Adipocyte (in vitro differentiated cells): ENCODE data around the gene RSPH1.

Experiments used
- DNase-seq: peaks from one replicate; pipeline ENCODE4 v3.0.0-alpha.2; 2015; ENCODE audit warnings: low read depth
- H3K27me3 ChIP-seq: replicated peaks from 2 replicates; pipeline ENCODE4 v1.7.0; 2013; ENCODE audit warnings: mild to moderate bottlenecking, low read length, moderate library complexity; ENCODE audit not compliant: control insufficient read depth, insufficient read depth
- H3K36me3 ChIP-seq: 2 replicates; pipeline ENCODE4 v1.7.0; 2013; ENCODE audit warnings: low read length, mild to moderate bottlenecking, moderate library complexity; ENCODE audit not compliant: control insufficient read depth, insufficient read depth, severe bottlenecking
- H3K4me1 ChIP-seq: 2 replicates; pipeline ENCODE4 v1.7.0; 2013; ENCODE audit warnings: mild to moderate bottlenecking, low read length, moderate library complexity; ENCODE audit not compliant: control insufficient read depth, insufficient read depth
- H3K4me3 ChIP-seq: 2 replicates; pipeline ENCODE4 v1.7.0; 2013; ENCODE audit warnings: mild to moderate bottlenecking, low read length, moderate library complexity
- H3K9ac ChIP-seq: 2 replicates; pipeline ENCODE4 v1.7.0; 2013; ENCODE audit warnings: mild to moderate bottlenecking, low read length, moderate library complexity
- H3K9me3 ChIP-seq: 2 replicates; pipeline ENCODE4 v1.7.0; 2013; ENCODE audit warnings: mild to moderate bottlenecking, low read length, moderate library complexity; ENCODE audit not compliant: control insufficient read depth

RSPH1 gene

GRCh38 chr21:42530167-42530518 lies 34.1 kb upstream of the RSPH1 start:
- no peak overlapping the region for H3K4me3 ChIP-seq
- no peaks in the 10 kb centered on the region for H3K9me3 ChIP-seq
- H3K36me3 ChIP-seq = peaks cover 4% of the 10 kb centered on the region
- no peak for DNase-seq
- peaks cover 5% of the 10 kb centered on the region for H3K4me1 ChIP-seq
- peaks cover 10% of the 10 kb centered on the region for H3K27me3 ChIP-seq
- H3K9ac ChIP-seq = no peak overlapping the region

GRCh38 chr21:42527489-42528158 lies 31.6 kb upstream of the RSPH1 start:
- H3K9ac ChIP-seq = no peak overlapping the region
- DNase-seq = no peak
- H3K27me3 ChIP-seq = no peaks in the 10 kb centered on the region
- no peaks in the 10 kb centered on the region for H3K36me3 ChIP-seq
- H3K4me3 ChIP-seq = no peak overlapping the region
- H3K9me3 ChIP-seq = no peaks in the 10 kb centered on the region
- H3K4me1 ChIP-seq = peaks cover 17% of the 10 kb centered on the region

- no peak overlapping the region for H3K4me3 ChIP-seq
- H3K9me3 ChIP-seq = no peaks in the 10 kb centered on the region
- H3K9ac ChIP-seq = no peak overlapping the region
- H3K27me3 ChIP-seq = no peaks in the 10 kb centered on the region
- DNase-seq = no peak
- H3K36me3 ChIP-seq = no peaks in the 10 kb centered on the region
- peaks cover 17% of the 10 kb centered on the region for H3K4me1 ChIP-seq
Observed at GRCh38 chr21:42527127-42527488, 31.1 kb upstream of the RSPH1 start.

DNA sequence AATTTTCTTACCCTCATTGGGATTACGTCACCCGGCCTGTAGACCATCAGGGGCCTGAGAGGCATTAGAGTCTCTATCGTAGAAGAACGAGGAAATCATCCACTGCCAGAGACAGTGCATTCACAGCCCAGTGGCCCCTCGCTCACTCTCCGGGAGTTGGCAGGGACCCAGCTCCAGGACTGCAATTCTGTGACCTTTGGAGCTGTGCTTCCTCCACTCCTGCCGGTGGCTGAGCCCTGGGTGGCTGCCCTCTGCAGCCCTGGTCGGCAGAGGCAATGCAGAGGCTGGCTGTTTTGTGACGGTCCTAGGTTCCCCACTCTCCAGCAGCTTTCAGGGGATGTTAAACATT lies 30.3 kb upstream of the RSPH1 start:
- H3K9ac ChIP-seq = no peak overlapping the region
- H3K4me3 ChIP-seq = no peak overlapping the region
- no peaks in the 10 kb centered on the region for H3K27me3 ChIP-seq
- no peaks in the 10 kb centered on the region for H3K36me3 ChIP-seq
- DNase-seq = no peak
- no peaks in the 10 kb centered on the region for H3K9me3 ChIP-seq
- peaks cover 17% of the 10 kb centered on the region for H3K4me1 ChIP-seq

DNA sequence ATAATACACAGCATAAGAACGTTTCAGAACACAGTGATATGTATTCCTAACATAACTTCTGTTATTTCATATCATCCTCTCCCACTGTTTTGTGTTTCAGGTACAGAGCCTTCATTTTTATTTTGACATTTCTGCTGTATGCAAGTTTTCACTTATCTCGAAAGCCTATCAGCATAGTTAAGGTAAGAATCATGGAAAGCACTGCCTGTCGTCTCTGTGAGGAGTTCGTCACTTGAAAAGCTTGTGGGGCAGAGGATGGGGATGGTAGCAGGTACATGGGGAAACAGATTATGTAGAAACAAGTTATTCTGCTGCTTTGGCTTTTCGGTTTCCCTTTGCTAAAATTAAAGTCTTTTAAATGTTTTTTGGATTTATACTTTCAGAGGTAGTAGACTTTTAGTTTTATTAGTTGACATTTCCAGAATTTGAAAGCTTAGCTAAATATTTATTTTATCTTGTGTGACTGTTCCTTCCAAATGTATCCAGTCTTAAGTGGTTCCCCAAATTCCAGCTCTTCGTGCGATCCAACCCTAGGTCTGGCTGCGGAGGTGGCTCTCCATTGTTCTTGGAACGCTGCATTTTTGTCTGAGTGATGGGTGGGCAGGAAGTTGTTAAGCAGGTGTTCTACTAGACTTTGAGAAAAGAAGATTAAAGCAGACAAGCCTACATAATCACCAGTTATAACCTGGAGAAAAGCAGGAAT lies 29.8 kb upstream of the RSPH1 start:
- Histone ChIP-seq H3K27me3 (no peaks in the 10 kb centered on the region), H3K4me3 (no peak overlapping the region), H3K4me1 (peaks cover 17% of the 10 kb centered on the region), H3K9me3 (no peaks in the 10 kb centered on the region), H3K36me3 (no peaks in the 10 kb centered on the region), H3K9ac (no peak overlapping the region)
- DNase-seq = no peak

DNA sequence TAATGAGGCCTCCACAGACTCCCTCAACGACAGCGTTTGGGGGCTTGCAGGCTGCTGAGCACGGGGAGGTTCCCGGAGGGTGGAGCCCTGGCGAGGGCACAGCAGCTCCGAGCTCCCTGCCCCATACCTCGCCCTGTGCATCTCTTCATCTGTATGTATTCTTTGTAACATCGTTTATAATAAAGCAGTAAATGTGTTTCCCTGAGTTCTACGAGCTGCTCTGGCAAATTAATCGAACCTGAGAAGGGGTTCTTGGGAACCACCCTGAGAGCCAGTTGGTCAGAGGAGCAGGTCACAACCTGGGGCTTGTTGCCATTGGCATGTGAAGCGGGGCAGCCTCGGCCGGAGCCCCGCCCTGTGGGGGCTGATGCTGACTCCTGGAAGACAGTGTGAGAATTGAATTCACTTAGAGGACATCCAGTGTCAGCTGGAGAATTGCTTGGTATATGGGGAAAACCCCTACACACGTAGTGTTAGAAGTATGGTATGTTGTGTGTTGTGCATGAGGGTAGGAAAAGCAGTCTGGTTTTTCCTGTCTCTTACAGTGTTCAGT lies 29.1 kb upstream of the RSPH1 start:
- Histone ChIP-seq H3K27me3 (no peaks in the 10 kb centered on the region), H3K4me3 (peak overlapping the region; percentile 43), H3K36me3 (no peaks in the 10 kb centered on the region), H3K9me3 (no peaks in the 10 kb centered on the region), H3K4me1 (peaks cover 17% of the 10 kb centered on the region), H3K9ac (peak overlapping the region; percentile 39)
- DNase-seq = peak; percentile 14

DNA sequence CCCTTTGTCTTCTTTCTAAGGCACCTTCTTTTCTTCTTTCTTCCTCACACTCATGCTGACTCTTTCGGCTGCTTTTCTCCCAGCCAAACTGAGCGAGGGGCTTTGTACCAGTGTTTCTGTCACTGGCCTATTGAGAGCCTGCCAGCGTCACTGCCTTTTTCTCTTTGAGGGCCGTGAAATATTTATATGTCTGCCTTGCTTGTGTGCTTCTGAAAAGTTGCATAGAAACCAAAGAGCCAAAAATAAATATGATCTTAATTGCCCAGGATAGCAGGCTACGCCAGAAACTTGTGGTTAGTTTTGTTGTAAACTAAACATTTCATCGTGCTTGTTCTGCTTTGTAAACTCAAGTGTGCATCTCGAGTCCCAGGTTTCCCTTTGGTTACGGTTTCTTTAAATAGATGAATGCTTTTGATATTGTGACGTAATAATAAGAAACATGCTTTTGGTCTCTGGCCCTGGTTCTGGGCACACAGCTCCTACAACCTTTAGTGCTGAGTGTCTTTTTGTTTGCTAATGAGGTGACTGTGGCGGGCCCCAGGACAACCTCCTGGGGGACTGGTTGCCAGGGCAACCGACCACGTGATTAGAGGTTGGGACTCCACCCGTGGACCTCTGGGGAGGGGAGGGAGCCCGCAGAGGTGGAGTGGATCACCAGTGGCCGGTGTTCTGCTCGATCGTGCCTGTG lies 28.5 kb upstream of the RSPH1 start:
- H3K27me3 ChIP-seq = no peaks in the 10 kb centered on the region
- peaks cover 17% of the 10 kb centered on the region for H3K4me1 ChIP-seq
- peak overlapping the region; percentile 43 for H3K4me3 ChIP-seq
- peak; percentile 65 for DNase-seq
- H3K9ac ChIP-seq = peak overlapping the region; percentile 39
- H3K36me3 ChIP-seq = no peaks in the 10 kb centered on the region
- H3K9me3 ChIP-seq = no peaks in the 10 kb centered on the region

GRCh38 chr21:42523941-42524340 lies 27.9 kb upstream of the RSPH1 start:
- peaks cover 17% of the 10 kb centered on the region for H3K4me1 ChIP-seq

GRCh38 chr21:42523211-42523610 lies 27.2 kb upstream of the RSPH1 start:
- Histone ChIP-seq H3K36me3 (no peaks in the 10 kb centered on the region), H3K9ac (no peak overlapping the region), H3K4me1 (peaks cover 21% of the 10 kb centered on the region), H3K9me3 (no peaks in the 10 kb centered on the region), H3K4me3 (no peak overlapping the region), H3K27me3 (no peaks in the 10 kb centered on the region)
- no peak for DNase-seq

More at GRCh38 chr21:42523941-42524340, 27.9 kb upstream of the RSPH1 start:
- Histone ChIP-seq H3K27me3 (no peaks in the 10 kb centered on the region), H3K9me3 (no peaks in the 10 kb centered on the region), H3K36me3 (no peaks in the 10 kb centered on the region), H3K9ac (no peak overlapping the region), H3K4me3 (peak overlapping the region; percentile 43)
- no peak for DNase-seq

DNA sequence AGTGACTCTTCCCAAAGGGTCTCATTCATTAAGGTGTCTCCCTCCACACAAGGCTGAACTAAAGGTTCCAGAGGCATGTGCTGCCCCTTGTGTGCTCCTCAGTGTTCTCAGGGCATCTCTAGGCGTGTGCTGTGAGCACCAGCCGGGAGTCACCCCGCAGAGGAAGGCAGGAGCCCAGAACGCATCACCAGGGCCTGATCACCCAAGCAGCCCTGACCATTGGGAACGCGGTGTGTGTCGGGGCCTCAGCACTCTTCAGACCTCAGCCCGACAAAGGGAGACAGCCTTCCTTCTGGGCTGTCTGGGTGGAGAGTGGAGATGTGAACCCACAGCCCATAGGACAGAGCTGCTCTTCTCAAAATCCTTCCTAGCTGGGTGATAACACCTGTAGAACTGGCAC lies 26.7 kb upstream of the RSPH1 start:
- no peak for DNase-seq
- Histone ChIP-seq H3K4me3 (no peak overlapping the region), H3K9me3 (no peaks in the 10 kb centered on the region), H3K4me1 (peaks cover 21% of the 10 kb centered on the region), H3K36me3 (no peaks in the 10 kb centered on the region), H3K9ac (no peak overlapping the region), H3K27me3 (no peaks in the 10 kb centered on the region)

GRCh38 chr21:42522271-42522670 lies 26.2 kb upstream of the RSPH1 start:
- DNase-seq = no peak
- H3K27me3 ChIP-seq = no peaks in the 10 kb centered on the region
- no peak overlapping the region for H3K9ac ChIP-seq
- H3K36me3 ChIP-seq = no peaks in the 10 kb centered on the region
- no peak overlapping the region for H3K4me3 ChIP-seq
- H3K9me3 ChIP-seq = no peaks in the 10 kb centered on the region
- peaks cover 21% of the 10 kb centered on the region for H3K4me1 ChIP-seq
